Activated naive CD8-positive, alpha-beta T cell (primary cell): Measurements from ENCODE around the gene SLCO3A1.
"Not testable (repeated sequence)": the region's sequence is repeated elsewhere in the genome, so short reads cannot be mapped to it uniquely, and the experiment has no call there.

Experiments
- H3K27ac Mint-ChIP-seq: one replicate; pipeline ENCODE4 v1.8.0; 2021; ENCODE audit warnings: mixed read lengths
- H3K27me3 Mint-ChIP-seq: one replicate; pipeline ENCODE4 v1.8.0; 2021; ENCODE audit warnings: mixed read lengths
- H3K36me3 Mint-ChIP-seq: one replicate; pipeline ENCODE4 v1.8.0; 2021; ENCODE audit warnings: mixed read lengths
- H3K4me1 Mint-ChIP-seq: one replicate; pipeline ENCODE4 v1.8.0; 2021; ENCODE audit warnings: low read depth, mixed read lengths
- H3K4me3 Mint-ChIP-seq: one replicate; pipeline ENCODE4 v1.8.0; 2021; ENCODE audit warnings: mild to moderate bottlenecking, mixed read lengths
- H3K9me3 Mint-ChIP-seq: one replicate; pipeline ENCODE4 v1.8.0; 2021; ENCODE audit warnings: low read depth, mixed read lengths

Gene SLCO3A1

GRCh38 chr15:92059036-92059970 is 205.8 kb downstream of the SLCO3A1 start:
- Mint-ChIP-seq H3K4me1 (peaks cover 2% of the 10 kb centered on the region), H3K4me3 (no peak overlapping the region), H3K27ac (no peak overlapping the region), H3K9me3 (peaks cover 2% of the 10 kb centered on the region), H3K36me3 (peaks cover 5% of the 10 kb centered on the region), H3K27me3 (no peaks in the 10 kb centered on the region)

- not testable (repeated sequence) for H3K4me3 Mint-ChIP-seq, H3K27ac Mint-ChIP-seq, H3K9me3 Mint-ChIP-seq, H3K27me3 Mint-ChIP-seq, H3K36me3 Mint-ChIP-seq, H3K4me1 Mint-ChIP-seq
Measured at GRCh38 chr15:92059971-92060311, 206.4 kb downstream of the SLCO3A1 start.

GRCh38 chr15:92061511-92062195 is 208.1 kb downstream of the SLCO3A1 start:
- Mint-ChIP-seq H3K9me3 (peaks cover 5% of the 10 kb centered on the region), H3K27me3 (no peaks in the 10 kb centered on the region), H3K4me1 (peaks cover 2% of the 10 kb centered on the region), H3K4me3 (no peak overlapping the region), H3K36me3 (peaks cover 5% of the 10 kb centered on the region), H3K27ac (no peak overlapping the region)

DNA sequence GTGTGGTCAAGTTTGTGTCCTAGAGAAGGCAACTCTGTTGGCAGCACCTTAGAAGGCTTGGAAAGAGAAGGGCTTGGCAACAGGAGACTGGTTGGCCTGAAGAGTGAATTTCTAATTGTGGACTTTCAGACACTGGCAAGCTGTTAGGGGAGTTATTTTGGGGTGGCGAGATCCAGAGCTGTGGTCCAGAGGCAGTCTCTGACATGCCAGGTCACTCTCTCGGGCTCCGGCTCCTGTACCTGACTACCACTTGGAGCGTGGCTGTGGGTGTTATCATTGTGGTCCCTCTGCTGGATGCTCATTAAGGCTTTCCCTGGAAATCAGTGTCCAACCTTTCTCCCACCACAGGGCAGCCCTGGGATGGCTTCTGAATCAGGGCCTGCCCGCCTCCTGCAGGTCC is 209.0 kb downstream of the SLCO3A1 start:
- Mint-ChIP-seq H3K27ac (no peak overlapping the region), H3K36me3 (peaks cover 5% of the 10 kb centered on the region)

GRCh38 chr15:92068121-92068520 is 214.6 kb downstream of the SLCO3A1 start:
- Mint-ChIP-seq H3K4me1 (peaks cover 43% of the 10 kb centered on the region), H3K27me3 (no peaks in the 10 kb centered on the region), H3K27ac (no peak overlapping the region), H3K9me3 (peaks cover 5% of the 10 kb centered on the region), H3K36me3 (peaks cover 5% of the 10 kb centered on the region), H3K4me3 (no peak overlapping the region)

More for the DNA sequence above, 209.0 kb downstream of the SLCO3A1 start:
- Mint-ChIP-seq H3K9me3 (peaks cover 5% of the 10 kb centered on the region), H3K27me3 (no peaks in the 10 kb centered on the region), H3K4me3 (no peak overlapping the region), H3K4me1 (peaks cover 4% of the 10 kb centered on the region)

- Mint-ChIP-seq H3K4me3 (peak overlapping the region; percentile 68), H3K27me3 (no peaks in the 10 kb centered on the region), H3K27ac (peak overlapping the region; percentile 80), H3K4me1 (peaks cover 50% of the 10 kb centered on the region), H3K36me3 (peaks cover under 1% of the 10 kb centered on the region), H3K9me3 (peaks cover under 1% of the 10 kb centered on the region)
Measured at GRCh38 chr15:92069308-92070250, 216.1 kb downstream of the SLCO3A1 start.

DNA sequence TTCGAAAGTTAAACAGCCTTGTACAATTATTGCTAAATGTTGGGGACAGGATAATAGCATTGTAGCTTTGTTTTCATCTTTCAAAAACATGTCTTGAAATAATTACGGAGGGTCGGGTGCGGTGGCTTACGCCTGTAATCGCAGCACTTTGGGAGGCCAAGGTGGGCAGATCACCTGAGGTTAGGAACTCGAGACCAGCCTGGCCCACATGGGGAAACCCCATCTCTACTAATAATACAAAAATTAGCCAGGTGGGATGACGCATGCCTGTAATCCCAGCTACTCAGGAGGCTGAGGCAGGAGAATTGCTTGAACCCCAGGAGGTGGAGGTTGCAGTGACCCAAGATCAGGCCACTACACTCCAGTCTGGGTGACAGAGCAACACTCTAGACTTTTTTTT is 216.7 kb downstream of the SLCO3A1 start:
- H3K36me3 Mint-ChIP-seq, H3K9me3 Mint-ChIP-seq, H3K27me3 Mint-ChIP-seq: not testable (repeated sequence)
- H3K4me3 Mint-ChIP-seq, result peak overlapping the region; percentile 68
- peak overlapping the region; percentile 80 for H3K27ac Mint-ChIP-seq
- H3K4me1 Mint-ChIP-seq, result peaks cover 57% of the 10 kb centered on the region

GRCh38 chr15:92071045-92071634 is 217.6 kb downstream of the SLCO3A1 start:
- Mint-ChIP-seq H3K4me1 (peaks cover 65% of the 10 kb centered on the region), H3K4me3 (no peak overlapping the region), H3K27ac (peak overlapping the region; percentile 58), H3K9me3 (no peaks in the 10 kb centered on the region), H3K27me3 (no peaks in the 10 kb centered on the region), H3K36me3 (no peaks in the 10 kb centered on the region)

GRCh38 chr15:92073044-92073785 is 219.7 kb downstream of the SLCO3A1 start:
- H3K36me3 Mint-ChIP-seq, result no peaks in the 10 kb centered on the region
- no peaks in the 10 kb centered on the region for H3K9me3 Mint-ChIP-seq
- H3K27ac Mint-ChIP-seq, result no peak overlapping the region
- no peak overlapping the region for H3K4me3 Mint-ChIP-seq
- H3K4me1 Mint-ChIP-seq, result peaks cover 59% of the 10 kb centered on the region
- H3K27me3 Mint-ChIP-seq, result no peaks in the 10 kb centered on the region

- no peaks in the 10 kb centered on the region for H3K9me3 Mint-ChIP-seq
- H3K4me1 Mint-ChIP-seq, result peaks cover 52% of the 10 kb centered on the region
- H3K4me3 Mint-ChIP-seq, result no peak overlapping the region
- H3K27me3 Mint-ChIP-seq, result no peaks in the 10 kb centered on the region
- no peaks in the 10 kb centered on the region for H3K36me3 Mint-ChIP-seq
- no peak overlapping the region for H3K27ac Mint-ChIP-seq
Measured at GRCh38 chr15:92074101-92074500, 220.6 kb downstream of the SLCO3A1 start.

DNA sequence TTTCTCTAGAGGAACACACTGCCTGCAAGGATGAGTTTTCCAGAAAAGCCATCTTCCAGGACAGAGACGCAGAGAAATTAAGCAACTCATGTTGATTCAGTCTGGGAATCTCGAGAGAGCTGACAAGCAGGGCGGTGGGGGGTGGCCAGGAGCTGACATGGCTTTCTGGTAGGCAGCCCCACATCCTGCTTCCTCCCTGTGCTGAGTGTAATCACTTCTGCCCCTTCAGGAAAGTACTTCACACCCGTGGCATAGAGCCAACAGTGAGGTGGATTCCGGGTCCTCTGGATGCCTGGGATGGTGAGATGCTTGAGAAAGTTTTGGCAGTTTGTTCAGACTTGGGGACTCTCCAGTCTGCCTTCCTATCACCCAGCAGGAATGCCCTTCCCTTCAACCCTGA is 221.1 kb downstream of the SLCO3A1 start:
- H3K9me3 Mint-ChIP-seq, result no peaks in the 10 kb centered on the region
- no peaks in the 10 kb centered on the region for H3K27me3 Mint-ChIP-seq
- peaks cover 46% of the 10 kb centered on the region for H3K4me1 Mint-ChIP-seq
- no peaks in the 10 kb centered on the region for H3K36me3 Mint-ChIP-seq
- H3K4me3 Mint-ChIP-seq, result no peak overlapping the region
- H3K27ac Mint-ChIP-seq, result no peak overlapping the region

GRCh38 chr15:92075764-92076163 is 222.3 kb downstream of the SLCO3A1 start:
- peak overlapping the region; percentile 4 for H3K4me3 Mint-ChIP-seq
- no peaks in the 10 kb centered on the region for H3K27me3 Mint-ChIP-seq
- H3K27ac Mint-ChIP-seq, result no peak overlapping the region
- no peaks in the 10 kb centered on the region for H3K36me3 Mint-ChIP-seq
- H3K4me1 Mint-ChIP-seq, result peaks cover 36% of the 10 kb centered on the region
- no peaks in the 10 kb centered on the region for H3K9me3 Mint-ChIP-seq

- peaks cover 30% of the 10 kb centered on the region for H3K4me1 Mint-ChIP-seq
- H3K36me3 Mint-ChIP-seq, result no peaks in the 10 kb centered on the region
- no peak overlapping the region for H3K4me3 Mint-ChIP-seq
- no peaks in the 10 kb centered on the region for H3K27me3 Mint-ChIP-seq
- no peaks in the 10 kb centered on the region for H3K9me3 Mint-ChIP-seq
- H3K27ac Mint-ChIP-seq, result no peak overlapping the region
Measured at GRCh38 chr15:92076541-92076940, 223.0 kb downstream of the SLCO3A1 start.
